Neural progenitor cell (in vitro differentiated cells): ENCODE data around the gene SLC16A2. TPM values are rescaled to one million over a fixed set of nuclear protein-coding genes. Genes with fewer than 3 reads are reported as not detected.

Source experiments
- DNase-seq: peaks from one replicate; pipeline ENCODE4 v3.0.0-alpha.2; 2016; ENCODE audit warnings: low spot score
- H2AFZ ChIP-seq: fragments of 200-600 bp; sonication (generic); replicated peaks from 2 replicates; pipeline ENCODE4 v1.6.1; 2016; ENCODE audit warnings: antibody characterized with exemption
- H3F3A ChIP-seq: fragments of 200-600 bp; sonication (generic); 2 replicates; pipeline ENCODE4 v1.6.1; 2016; ENCODE audit warnings: antibody characterized with exemption, low read depth
- H3K27ac ChIP-seq: fragments of 200-600 bp; sonication (generic); 2 replicates; pipeline ENCODE4 v1.5.1; 2016; ENCODE audit warnings: mild to moderate bottlenecking
- H3K27me3 ChIP-seq: fragments of 200-600 bp; sonication (generic); 2 replicates; pipeline ENCODE4 v1.6.1; 2016; ENCODE audit warnings: mild to moderate bottlenecking, moderate library complexity
- H3K36me3 ChIP-seq: fragments of 200-600 bp; sonication (generic); 2 replicates; pipeline ENCODE4 v1.5.1; 2016
- H3K4me1 ChIP-seq: fragments of 200-600 bp; sonication (generic); 2 replicates; pipeline ENCODE4 v1.6.1; 2016; ENCODE audit warnings: mixed run types
- H3K4me2 ChIP-seq: fragments of 200-600 bp; sonication (generic); 2 replicates; pipeline ENCODE4 v1.6.1; 2016
- H3K4me3 ChIP-seq: fragments of 200-600 bp; sonication (generic); 2 replicates; pipeline ENCODE4 v1.5.1; 2016
- H3K79me2 ChIP-seq: fragments of 200-600 bp; sonication (generic); 2 replicates; pipeline ENCODE4 v1.6.1; 2016; ENCODE audit warnings: low read depth
- H3K9ac ChIP-seq: fragments of 200-600 bp; sonication (generic); 2 replicates; pipeline ENCODE4 v1.6.1; 2016
- H3K9me3 ChIP-seq: fragments of 200-600 bp; sonication (generic); 2 replicates; pipeline ENCODE4 v1.5.1; 2016; ENCODE audit warnings: low read depth
- H4K20me1 ChIP-seq: fragments of 200-600 bp; sonication (generic); 2 replicates; pipeline ENCODE4 v1.6.1; 2016; ENCODE audit warnings: low read depth
- H3K27ac Mint-ChIP-seq: 3 replicates; pipeline ENCODE4 v1.8.0; 2021; ENCODE audit warnings: mixed read lengths
- H3K27me3 Mint-ChIP-seq: 2 replicates; pipeline ENCODE4 v1.8.0; 2022; ENCODE audit warnings: low read depth, mild to moderate bottlenecking, inconsistent platforms, moderate library complexity, mixed read lengths; ENCODE audit not compliant: insufficient read depth
- H3K36me3 Mint-ChIP-seq: 3 replicates; pipeline ENCODE4 v1.8.0; 2021; ENCODE audit warnings: mixed read lengths
- H3K4me1 Mint-ChIP-seq: 3 replicates; pipeline ENCODE4 v1.8.0; 2021; ENCODE audit warnings: mixed read lengths
- H3K4me3 Mint-ChIP-seq: 3 replicates; pipeline ENCODE4 v1.8.0; 2021; ENCODE audit warnings: mild to moderate bottlenecking, moderate library complexity, mixed read lengths
- H3K9me3 Mint-ChIP-seq: 3 replicates; pipeline ENCODE4 v1.8.0; 2020; ENCODE audit warnings: mixed read lengths
- EZH2 ChIP-seq: fragments of 200-600 bp; sonication (generic); IDR thresholded peaks from 2 replicates; pipeline ENCODE4 v1.6.1; 2017; ENCODE audit warnings: antibody characterized with exemption, mild to moderate bottlenecking, moderate library complexity
- EZH2phosphoT487 ChIP-seq: fragments of 200-600 bp; sonication (generic); IDR thresholded peaks from 2 replicates; pipeline ENCODE4 v1.6.1; 2017; ENCODE audit warnings: antibody characterized with exemption
- total RNA-seq: library from RNA; depleted of rRNA; stranded (reverse); fragments of >200 nt; gene quantifications from 2 replicates; pipeline ENCODE4 v1.2.3, GENCODE V29; 2015; ENCODE audit warnings: low replicate concordance
- TF ChIP-seq, protein P1 (sequence below): fragments of 200-600 bp; sonication (generic); IDR thresholded peaks from 2 replicates; pipeline ENCODE4 v1.5.1; 2017; ENCODE audit warnings: antibody characterized with exemption, mild to moderate bottlenecking

The SLC16A2 gene
- total RNA-seq, 1 donor from 2014 or later: 12.6 TPM

DNA sequence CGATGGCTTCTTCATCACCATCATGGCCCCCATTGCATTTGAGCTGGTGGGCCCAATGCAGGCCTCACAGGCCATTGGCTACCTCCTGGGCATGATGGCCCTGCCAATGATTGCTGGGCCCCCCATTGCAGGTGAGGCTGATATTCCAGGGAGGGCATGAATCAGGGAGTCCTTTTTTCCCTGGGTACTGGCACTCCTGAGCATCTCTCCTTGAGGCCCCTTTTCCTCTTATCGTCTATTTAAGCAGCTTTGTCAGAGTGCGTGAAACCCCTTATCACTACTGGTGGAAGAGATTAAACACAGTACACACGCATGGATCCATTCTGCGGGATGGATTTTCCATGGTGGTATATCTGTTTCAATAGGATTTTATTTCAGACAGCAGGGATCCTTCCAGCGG is 108.0 kb downstream of the SLC16A2 start:
- TF ChIP-seq, protein P1, sequence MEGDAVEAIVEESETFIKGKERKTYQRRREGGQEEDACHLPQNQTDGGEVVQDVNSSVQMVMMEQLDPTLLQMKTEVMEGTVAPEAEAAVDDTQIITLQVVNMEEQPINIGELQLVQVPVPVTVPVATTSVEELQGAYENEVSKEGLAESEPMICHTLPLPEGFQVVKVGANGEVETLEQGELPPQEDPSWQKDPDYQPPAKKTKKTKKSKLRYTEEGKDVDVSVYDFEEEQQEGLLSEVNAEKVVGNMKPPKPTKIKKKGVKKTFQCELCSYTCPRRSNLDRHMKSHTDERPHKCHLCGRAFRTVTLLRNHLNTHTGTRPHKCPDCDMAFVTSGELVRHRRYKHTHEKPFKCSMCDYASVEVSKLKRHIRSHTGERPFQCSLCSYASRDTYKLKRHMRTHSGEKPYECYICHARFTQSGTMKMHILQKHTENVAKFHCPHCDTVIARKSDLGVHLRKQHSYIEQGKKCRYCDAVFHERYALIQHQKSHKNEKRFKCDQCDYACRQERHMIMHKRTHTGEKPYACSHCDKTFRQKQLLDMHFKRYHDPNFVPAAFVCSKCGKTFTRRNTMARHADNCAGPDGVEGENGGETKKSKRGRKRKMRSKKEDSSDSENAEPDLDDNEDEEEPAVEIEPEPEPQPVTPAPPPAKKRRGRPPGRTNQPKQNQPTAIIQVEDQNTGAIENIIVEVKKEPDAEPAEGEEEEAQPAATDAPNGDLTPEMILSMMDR: no peak
- TF ChIP-seq EZH2 (no peak), EZH2phosphoT487 (no peak)
- H3K9me3 Mint-ChIP-seq: no peaks in the 10 kb centered on the region

DNA sequence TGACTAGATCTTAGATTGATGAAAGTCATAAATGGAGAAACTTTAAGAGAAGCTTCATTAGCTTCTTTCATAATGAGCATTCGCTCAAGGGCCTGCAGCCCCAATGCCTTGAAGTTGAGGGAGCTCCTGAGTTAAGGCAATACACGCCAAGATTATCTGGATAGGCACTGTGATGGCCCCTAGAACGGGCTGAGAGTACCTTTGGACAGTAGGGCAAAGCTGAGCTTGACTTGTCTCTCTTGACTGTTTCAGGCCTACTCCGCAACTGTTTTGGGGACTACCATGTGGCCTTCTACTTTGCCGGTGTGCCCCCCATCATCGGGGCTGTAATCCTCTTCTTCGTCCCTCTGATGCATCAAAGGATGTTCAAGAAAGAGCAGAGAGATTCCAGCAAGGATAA is 109.8 kb downstream of the SLC16A2 start:
- no peak overlapping the region for H3K27ac ChIP-seq
- H3K4me3 ChIP-seq: no peak overlapping the region
- H3K36me3 Mint-ChIP-seq: peaks cover 28% of the 10 kb centered on the region
- H3K79me2 ChIP-seq: no peaks in the 10 kb centered on the region
- H3K9me3 Mint-ChIP-seq: no peaks in the 10 kb centered on the region
- peaks cover 7% of the 10 kb centered on the region for H3F3A ChIP-seq
- TF ChIP-seq EZH2phosphoT487 (no peak), EZH2 (no peak)
- TF ChIP-seq, protein P1: no peak
- H3K27me3 ChIP-seq: no peaks in the 10 kb centered on the region
- no peak overlapping the region for H3K9ac ChIP-seq
- H2AFZ ChIP-seq: no peak overlapping the region
- peaks cover 2% of the 10 kb centered on the region for H3K27me3 Mint-ChIP-seq
- H3K4me3 Mint-ChIP-seq: no peak overlapping the region
- H3K4me1 ChIP-seq: no peaks in the 10 kb centered on the region
- H3K4me1 Mint-ChIP-seq: peaks cover 40% of the 10 kb centered on the region
- H3K4me2 ChIP-seq: no peak overlapping the region
- no peaks in the 10 kb centered on the region for H3K9me3 ChIP-seq
- H4K20me1 ChIP-seq: no peaks in the 10 kb centered on the region
- H3K27ac Mint-ChIP-seq: no peak overlapping the region
- DNase-seq: no peak
- H3K36me3 ChIP-seq: no peaks in the 10 kb centered on the region

More for the DNA sequence above, 108.0 kb downstream of the SLC16A2 start:
- Mint-ChIP-seq H3K4me1 (peaks cover 25% of the 10 kb centered on the region), H3K4me3 (no peak overlapping the region), H3K36me3 (peaks cover 37% of the 10 kb centered on the region), H3K27me3 (peaks cover 2% of the 10 kb centered on the region), H3K27ac (no peak overlapping the region)
- H3K4me2 ChIP-seq: no peak overlapping the region
- no peak overlapping the region for H2AFZ ChIP-seq
- H3K4me3 ChIP-seq: no peak overlapping the region
- H3K79me2 ChIP-seq: no peaks in the 10 kb centered on the region
- H3K27me3 ChIP-seq: no peaks in the 10 kb centered on the region
- H3F3A ChIP-seq: no peaks in the 10 kb centered on the region
- no peaks in the 10 kb centered on the region for H3K4me1 ChIP-seq
- no peaks in the 10 kb centered on the region for H3K9me3 ChIP-seq
- DNase-seq: no peak
- H3K36me3 ChIP-seq: no peaks in the 10 kb centered on the region
- H3K27ac ChIP-seq: no peak overlapping the region
- H3K9ac ChIP-seq: no peak overlapping the region
- no peaks in the 10 kb centered on the region for H4K20me1 ChIP-seq

DNA sequence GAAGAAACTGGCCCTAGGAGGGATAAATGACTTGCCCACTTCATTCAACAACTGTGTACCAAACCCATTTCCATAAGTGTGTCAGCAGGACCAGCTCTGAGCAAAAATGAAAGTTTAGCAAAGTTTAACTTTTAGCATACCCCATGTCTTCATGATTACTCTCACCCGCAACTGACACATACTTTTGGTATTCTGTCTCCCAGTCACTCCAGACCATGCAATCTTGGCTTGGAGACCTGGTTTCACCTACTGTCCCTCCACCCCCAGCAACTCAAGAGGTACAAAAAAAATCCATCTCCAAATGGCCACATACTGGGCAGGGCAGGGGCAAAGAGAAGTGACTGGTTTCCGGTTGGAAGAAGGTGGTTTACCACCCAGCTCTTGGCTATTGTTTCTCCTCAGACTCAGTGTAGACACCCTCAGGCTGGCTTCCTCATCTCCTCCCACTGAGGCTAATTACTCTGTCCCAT is 113.3 kb downstream of the SLC16A2 start:
- peaks cover 13% of the 10 kb centered on the region for H3F3A ChIP-seq
- H3K36me3 ChIP-seq: no peaks in the 10 kb centered on the region
- no peaks in the 10 kb centered on the region for H3K4me1 ChIP-seq
- H3K79me2 ChIP-seq: no peaks in the 10 kb centered on the region
- H3K27me3 Mint-ChIP-seq: peaks cover 2% of the 10 kb centered on the region
- H3K4me3 ChIP-seq: no peak overlapping the region
- peaks cover 21% of the 10 kb centered on the region for H3K36me3 Mint-ChIP-seq
- H4K20me1 ChIP-seq: no peaks in the 10 kb centered on the region
- H2AFZ ChIP-seq: no peak overlapping the region
- H3K4me3 Mint-ChIP-seq: peak overlapping the region; percentile 36
- H3K9me3 Mint-ChIP-seq: peaks cover 3% of the 10 kb centered on the region
- no peaks in the 10 kb centered on the region for H3K9me3 ChIP-seq
- DNase-seq: no peak
- TF ChIP-seq EZH2 (no peak), EZH2phosphoT487 (no peak)
- TF ChIP-seq, protein P1: no peak
- no peak overlapping the region for H3K9ac ChIP-seq
- no peak overlapping the region for H3K4me2 ChIP-seq
- no peak overlapping the region for H3K27ac ChIP-seq
- H3K4me1 Mint-ChIP-seq: peaks cover 40% of the 10 kb centered on the region
- no peak overlapping the region for H3K27ac Mint-ChIP-seq
- peaks cover 7% of the 10 kb centered on the region for H3K27me3 ChIP-seq
